Gastroesophageal sphincter (tissue), 3 donors: ENCODE results near the gene ZNF106.

Experiments
- CTCF ChIP-seq, 4 experiments: fragments of 200-600 bp in 2 of 4; fragments of 450-650 bp in 2 of 4; sonication (generic) in 1 of 4; IDR thresholded peaks; one replicate each; pipeline ENCODE4 v1.5.1; 2017 to 2019; ENCODE audit warnings: antibody characterized with exemption in 4 of 4, mild to moderate bottlenecking in 2 of 4, moderate library complexity in 2 of 4
- EP300 ChIP-seq: sonication (generic); formaldehyde crosslinking; IDR thresholded peaks from one replicate; pipeline ENCODE4 v1.6.1; 2017; ENCODE audit warnings: antibody characterized with exemption, mild to moderate bottlenecking
- POLR2A ChIP-seq, 2 donors: fragments of 450-650 bp; IDR thresholded peaks; one replicate each; pipeline ENCODE4 v1.6.1; 2017; ENCODE audit warnings: antibody characterized with exemption in 2 of 2, mild to moderate bottlenecking in 2 of 2, moderate library complexity in 1 of 2
- POLR2AphosphoS5 ChIP-seq: sonication (generic); formaldehyde crosslinking; IDR thresholded peaks from one replicate; pipeline ENCODE4 v1.6.1; 2017; ENCODE audit warnings: antibody characterized with exemption

- TF ChIP-seq POLR2A (IDR thresholded peaks at IDR 0.05) (no peak), CTCF (IDR thresholded peaks at IDR 0.05) (no peak), EP300 (no peak), POLR2AphosphoS5 (no peak)
Measured at GRCh38 chr15:42427429-42428223, 63.3 kb downstream of the ZNF106 start.
